ENCODE measurements around the gene RNF2.

GRCh38 chr1:185104083-185104482 lies 58.7 kb downstream of the RNF2 start:
- TF ChIP-seq, protein P1, sequence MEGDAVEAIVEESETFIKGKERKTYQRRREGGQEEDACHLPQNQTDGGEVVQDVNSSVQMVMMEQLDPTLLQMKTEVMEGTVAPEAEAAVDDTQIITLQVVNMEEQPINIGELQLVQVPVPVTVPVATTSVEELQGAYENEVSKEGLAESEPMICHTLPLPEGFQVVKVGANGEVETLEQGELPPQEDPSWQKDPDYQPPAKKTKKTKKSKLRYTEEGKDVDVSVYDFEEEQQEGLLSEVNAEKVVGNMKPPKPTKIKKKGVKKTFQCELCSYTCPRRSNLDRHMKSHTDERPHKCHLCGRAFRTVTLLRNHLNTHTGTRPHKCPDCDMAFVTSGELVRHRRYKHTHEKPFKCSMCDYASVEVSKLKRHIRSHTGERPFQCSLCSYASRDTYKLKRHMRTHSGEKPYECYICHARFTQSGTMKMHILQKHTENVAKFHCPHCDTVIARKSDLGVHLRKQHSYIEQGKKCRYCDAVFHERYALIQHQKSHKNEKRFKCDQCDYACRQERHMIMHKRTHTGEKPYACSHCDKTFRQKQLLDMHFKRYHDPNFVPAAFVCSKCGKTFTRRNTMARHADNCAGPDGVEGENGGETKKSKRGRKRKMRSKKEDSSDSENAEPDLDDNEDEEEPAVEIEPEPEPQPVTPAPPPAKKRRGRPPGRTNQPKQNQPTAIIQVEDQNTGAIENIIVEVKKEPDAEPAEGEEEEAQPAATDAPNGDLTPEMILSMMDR (optimal IDR thresholded peaks at IDR 0.05 in 1 of 3, IDR thresholded peaks at IDR 0.05 in 1 of 3, conservative IDR thresholded peaks at IDR 0.05 in 1 of 3; ENCODE audit: extremely low read depth in 1 of 3, insufficient read depth in 2 of 3, low read length in 3 of 3): no peak
- TF ChIP-seq EZH2 (IDR thresholded peaks at IDR 0.05; ENCODE audit: low read length): no peak

Data from keratinocyte (primary cell).